PFSK-1 (cell line): ENCODE data around the gene ITPRIP.

Source experiments
- POLR2AphosphoS5 ChIP-seq: IDR thresholded peaks from 2 replicates; pipeline ENCODE4 v1.6.1; 2012; ENCODE audit warnings: low read depth, mild to moderate bottlenecking, control low read depth, low read length, moderate library complexity
- SIN3A ChIP-seq: IDR thresholded peaks from 2 replicates; pipeline ENCODE4 v1.6.1; 2012; ENCODE audit warnings: mild to moderate bottlenecking, low read length, moderate library complexity, borderline replicate concordance; ENCODE audit not compliant: insufficient read depth
- TAF1 ChIP-seq: IDR thresholded peaks from 2 replicates; pipeline ENCODE4 v1.6.1; 2012; ENCODE audit warnings: low read length, control low read depth, borderline replicate concordance; ENCODE audit not compliant: insufficient read depth
- TF ChIP-seq, protein P1 (sequence below), 2 experiments: IDR thresholded peaks; 2 replicates each; pipeline versions ENCODE4 v1.6.1 to v1.8.0; 2011 to 2012; ENCODE audit warnings: low read depth in 2 of 2, low read length in 2 of 2, control low read depth in 1 of 2, inconsistent platforms in 1 of 2, mild to moderate bottlenecking in 1 of 2, moderate library complexity in 1 of 2; ENCODE audit not compliant: insufficient read depth in 1 of 2

DNA sequence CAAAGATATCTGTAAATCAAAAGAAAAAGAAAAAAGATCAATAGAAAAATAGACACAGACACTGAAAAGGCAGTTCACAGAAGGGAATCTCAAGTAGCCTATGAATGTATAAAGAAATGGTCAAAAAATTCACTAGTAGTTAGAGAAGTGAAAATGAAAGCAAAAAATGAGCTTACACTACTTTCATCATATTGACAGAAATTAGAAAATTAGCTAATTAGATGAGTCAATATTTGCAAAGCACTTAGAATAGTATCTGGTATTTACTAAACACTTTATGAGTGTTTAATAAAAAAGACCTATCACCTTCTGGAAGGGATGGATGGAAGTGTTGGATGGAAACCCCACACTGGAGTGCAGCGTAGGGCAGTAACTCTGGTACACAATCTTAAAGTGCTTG lies 13.7 kb upstream of the ITPRIP start:
- no peak for TF ChIP-seq POLR2AphosphoS5
- no peak for TF ChIP-seq TAF1
- TF ChIP-seq, protein P1, sequence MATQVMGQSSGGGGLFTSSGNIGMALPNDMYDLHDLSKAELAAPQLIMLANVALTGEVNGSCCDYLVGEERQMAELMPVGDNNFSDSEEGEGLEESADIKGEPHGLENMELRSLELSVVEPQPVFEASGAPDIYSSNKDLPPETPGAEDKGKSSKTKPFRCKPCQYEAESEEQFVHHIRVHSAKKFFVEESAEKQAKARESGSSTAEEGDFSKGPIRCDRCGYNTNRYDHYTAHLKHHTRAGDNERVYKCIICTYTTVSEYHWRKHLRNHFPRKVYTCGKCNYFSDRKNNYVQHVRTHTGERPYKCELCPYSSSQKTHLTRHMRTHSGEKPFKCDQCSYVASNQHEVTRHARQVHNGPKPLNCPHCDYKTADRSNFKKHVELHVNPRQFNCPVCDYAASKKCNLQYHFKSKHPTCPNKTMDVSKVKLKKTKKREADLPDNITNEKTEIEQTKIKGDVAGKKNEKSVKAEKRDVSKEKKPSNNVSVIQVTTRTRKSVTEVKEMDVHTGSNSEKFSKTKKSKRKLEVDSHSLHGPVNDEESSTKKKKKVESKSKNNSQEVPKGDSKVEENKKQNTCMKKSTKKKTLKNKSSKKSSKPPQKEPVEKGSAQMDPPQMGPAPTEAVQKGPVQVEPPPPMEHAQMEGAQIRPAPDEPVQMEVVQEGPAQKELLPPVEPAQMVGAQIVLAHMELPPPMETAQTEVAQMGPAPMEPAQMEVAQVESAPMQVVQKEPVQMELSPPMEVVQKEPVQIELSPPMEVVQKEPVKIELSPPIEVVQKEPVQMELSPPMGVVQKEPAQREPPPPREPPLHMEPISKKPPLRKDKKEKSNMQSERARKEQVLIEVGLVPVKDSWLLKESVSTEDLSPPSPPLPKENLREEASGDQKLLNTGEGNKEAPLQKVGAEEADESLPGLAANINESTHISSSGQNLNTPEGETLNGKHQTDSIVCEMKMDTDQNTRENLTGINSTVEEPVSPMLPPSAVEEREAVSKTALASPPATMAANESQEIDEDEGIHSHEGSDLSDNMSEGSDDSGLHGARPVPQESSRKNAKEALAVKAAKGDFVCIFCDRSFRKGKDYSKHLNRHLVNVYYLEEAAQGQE (IDR thresholded peaks at IDR 0.05; ENCODE audit: insufficient read depth in 1 of 2, low read depth in 2 of 2, low read length in 2 of 2), result no peak
- TF ChIP-seq SIN3A, result no peak
